Motor neuron (in vitro differentiated cells): Measurements from ENCODE around the gene NPEPL1. TPM values are rescaled to one million over a fixed set of nuclear protein-coding genes. Genes with fewer than 3 reads are reported as not detected.

Experiments used
- ATAC-seq, 8 experiments: fragments of 200-7000 bp; cut with Tn5 transposase; replicated peaks in 6 of 8; 2 replicates each; pipeline ENCODE4 v1.8.0; 2021; ENCODE audit warnings: mild to moderate bottlenecking in 8 of 8, moderate library complexity in 8 of 8
- H3K27ac ChIP-seq, 2 donors: fragments of 250-450 bp; sonication (Bioruptor Pico); 2 replicates each; pipeline ENCODE4 v1.9.0; 2021; ENCODE audit warnings: antibody characterized with exemption in 2 of 2, mild to moderate bottlenecking in 2 of 2, moderate library complexity in 1 of 2
- H3K4me1 ChIP-seq, 2 donors: fragments of 250-450 bp; sonication (Bioruptor Pico); replicated peaks in 1 of 2; 2 replicates each; pipeline ENCODE4 v1.6.1; 2021; ENCODE audit warnings: antibody characterized with exemption in 2 of 2, mild to moderate bottlenecking in 2 of 2, moderate library complexity in 1 of 2
- H3K4me3 ChIP-seq, 5 donors: fragments of 250-450 bp; sonication (Bioruptor Pico); 2 replicates each; pipeline ENCODE4 v1.9.0; 2021; ENCODE audit warnings: antibody characterized with exemption in 5 of 5, mild to moderate bottlenecking in 5 of 5, moderate library complexity in 4 of 5
- WGBS, 10 experiments: fragments of 450-650 bp; shearing (Covaris generic); methylation state at CpG; one replicate each; pipeline ENCODE4 v1.0.0; 2022; 5-methylcytosine and 5-hydroxymethylcytosine counted together
- in situ Hi-C, 9 experiments: fragments of 400-800 bp; cut with MboI; loops; one replicate each; pipeline ENCODE4 v1.15.0; 2021; ENCODE audit warnings: low sequenced_read_pairs in 9 of 9, low pct_unique_long_range_greater_than_20kb in 2 of 9; ENCODE audit not compliant: unreplicated experiment in 9 of 9
- total RNA-seq, 8 experiments: library from RNA; unstranded; fragments of 300-600 nt; gene quantifications; 2 replicates each; pipeline versions ENCODE4 v1.2.3 to v1.2.4, GENCODE V29; 2022

NPEPL1 gene
- total RNA-seq, 8 experiments from 2014 or later: 5.4 to 31.1 (median 14.0) TPM

DNA sequence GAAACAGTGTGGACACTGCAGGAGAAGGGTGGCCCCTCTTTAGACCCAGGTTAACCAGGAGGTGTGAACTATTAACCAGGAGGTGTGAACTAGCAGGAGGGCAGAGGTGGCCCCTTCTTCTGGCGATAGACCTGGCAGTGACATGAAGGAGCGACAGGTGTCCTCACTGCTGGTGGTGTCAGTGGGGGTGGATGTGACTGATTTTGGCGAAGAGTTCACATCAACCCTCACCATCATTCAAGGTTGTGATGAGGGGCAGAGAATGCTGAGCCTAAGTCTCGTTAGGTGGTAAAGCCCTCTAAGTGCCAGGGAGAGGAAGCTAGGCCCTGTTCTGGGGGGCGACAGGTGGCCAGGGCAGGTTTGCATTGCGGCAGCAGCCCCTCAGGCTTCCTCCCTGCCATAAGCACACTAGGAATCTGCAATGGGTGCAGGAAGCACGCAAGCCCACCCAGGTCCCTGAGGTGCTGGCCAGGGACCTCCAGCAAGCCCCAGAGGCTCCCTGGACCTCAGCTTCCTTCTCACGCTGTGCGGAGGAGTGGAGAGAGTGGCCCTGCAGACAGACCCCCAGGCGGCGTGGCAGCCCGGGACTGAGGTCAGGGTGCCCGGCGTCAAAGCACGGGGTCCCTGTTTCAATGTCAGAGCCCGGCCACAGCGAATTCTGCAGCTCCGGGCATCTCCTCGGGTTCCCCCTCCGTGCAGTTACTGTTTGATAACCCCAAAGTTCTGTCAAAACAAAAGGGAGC, 13.7 kb downstream of the NPEPL1 start:
- Histone ChIP-seq H3K4me3 (no peak overlapping the region), H3K4me1 (peaks cover 0 to 4% of the 10 kb centered on the region in 2 donors), H3K27ac (no peak overlapping the region)
- 86 to 100% (median 98%) methylated on average over 1 to 8 of the region's 20 CpGs; no CpG with 5 or more reads in 4 of the 10 experiments for WGBS, 10 experiments
- in situ Hi-C loops: no loop called here
- no peak for ATAC-seq

DNA sequence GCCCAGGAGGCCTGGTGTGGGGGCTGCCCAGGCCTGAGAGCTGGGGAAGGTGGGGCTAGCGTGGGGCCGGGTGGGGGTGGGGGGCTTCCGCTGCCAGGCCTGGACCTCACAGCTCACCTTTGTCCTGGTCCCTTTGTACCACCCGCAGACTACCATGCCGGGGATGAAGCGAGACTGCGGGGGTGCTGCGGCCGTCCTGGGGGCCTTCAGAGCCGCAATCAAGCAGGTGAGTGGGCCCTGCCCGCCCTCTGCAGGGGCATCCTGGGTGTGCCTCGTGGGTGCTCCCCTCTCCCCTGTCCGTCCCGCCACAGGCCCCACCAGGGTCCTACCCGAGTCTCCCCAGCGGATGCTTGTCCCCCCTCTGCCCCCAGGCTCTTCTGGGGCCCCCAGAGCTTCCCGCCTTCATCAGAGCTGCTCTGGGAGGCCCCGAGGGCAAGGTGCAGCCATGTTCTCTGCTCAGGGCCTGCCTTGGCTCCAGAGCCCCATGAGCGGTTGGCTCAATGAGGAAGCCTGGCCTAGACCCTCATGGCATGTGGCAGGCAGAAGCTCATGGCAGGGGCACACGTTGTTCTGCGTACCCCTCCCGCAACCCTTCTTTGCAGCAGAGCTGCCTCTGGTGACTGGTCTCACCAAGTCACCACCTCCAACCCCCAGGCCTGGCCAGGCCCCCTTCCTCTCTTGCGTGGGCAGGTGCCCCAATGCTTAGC, 14.5 kb downstream of the NPEPL1 start:
- in situ Hi-C loops: no loop called here
- no peak for ATAC-seq
- Histone ChIP-seq H3K4me3 (no peak overlapping the region), H3K27ac (no peak overlapping the region), H3K4me1 (peaks cover 0 to 4% of the 10 kb centered on the region in 2 donors)
- WGBS, 10 experiments: 95% methylated on average over 4 of the region's 23 CpGs; no CpG with 5 or more reads in 9 of the 10 experiments

DNA sequence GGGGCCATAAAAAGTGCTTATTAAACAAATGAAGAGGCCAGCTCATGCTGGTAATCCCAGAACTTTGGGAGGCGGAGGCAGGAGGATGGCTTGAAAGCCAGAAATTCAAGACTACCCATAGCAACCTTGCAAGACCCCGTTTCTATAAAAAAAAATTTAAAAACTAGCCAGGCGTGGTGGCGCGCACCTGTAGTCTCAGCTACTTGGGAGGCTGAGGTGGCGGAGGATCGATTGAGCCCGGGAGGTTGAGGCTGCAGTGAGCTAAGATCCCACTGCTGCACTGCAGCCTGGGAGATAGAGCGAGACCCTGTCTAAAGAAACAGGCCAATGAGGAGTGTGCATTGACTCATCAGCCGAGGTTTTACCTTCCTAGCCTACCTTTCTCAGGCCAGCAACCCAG, 15.2 kb downstream of the NPEPL1 start:
- in situ Hi-C loops: no loop called here
- no peak overlapping the region for H3K27ac ChIP-seq
- H3K4me3 ChIP-seq: no peak overlapping the region
- 80 to 100% (median 96%) methylated on average over 1 to 10 of the region's 10 CpGs; no CpG with 5 or more reads in 3 of the 10 experiments for WGBS, 10 experiments
- peaks cover 0 to 4% of the 10 kb centered on the region in 2 donors for H3K4me1 ChIP-seq
- ATAC-seq: no peak

DNA sequence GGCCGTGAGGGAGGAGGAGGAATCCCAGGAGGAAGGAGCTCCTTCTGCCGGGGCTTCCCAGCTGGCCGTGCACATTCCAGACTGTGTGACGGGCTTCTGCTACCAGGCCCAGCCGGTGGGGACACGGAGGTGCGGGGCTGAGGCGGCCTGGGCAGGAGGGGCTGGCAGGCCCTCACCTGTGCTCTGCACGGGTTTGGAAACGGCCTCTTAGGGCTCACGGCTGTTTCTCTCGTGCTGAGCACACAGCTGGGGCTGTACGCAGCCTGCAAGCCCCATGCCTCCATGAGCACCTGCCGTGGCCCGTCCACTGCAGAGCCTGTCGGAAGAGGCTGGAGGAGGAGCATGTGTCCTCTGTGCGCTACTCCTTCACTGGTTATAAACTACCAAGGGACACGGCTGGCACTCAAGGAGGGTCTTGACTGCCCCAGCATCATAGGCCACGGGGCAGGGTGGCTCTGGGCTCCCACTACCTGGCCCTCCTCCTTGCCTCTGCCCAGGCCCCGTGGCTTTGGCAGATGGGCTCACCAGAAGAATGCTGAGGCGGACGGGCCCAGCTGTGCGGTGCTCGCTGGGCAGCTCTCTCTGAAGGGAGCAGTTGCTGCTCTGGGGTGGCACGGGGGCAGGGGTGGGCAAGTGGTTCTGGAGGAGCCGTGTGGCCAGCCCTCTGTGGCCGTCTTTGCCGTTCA, 15.8 kb downstream of the NPEPL1 start:
- Histone ChIP-seq H3K4me1 (peaks cover 0 to 4% of the 10 kb centered on the region in 2 donors), H3K27ac (no peak overlapping the region), H3K4me3 (no peak overlapping the region)
- in situ Hi-C loops: no loop called here
- WGBS, 10 experiments: 90 to 100% (median 100%) methylated on average over 1 to 5 of the region's 28 CpGs; no CpG with 5 or more reads in 7 of the 10 experiments
- no peak for ATAC-seq

DNA sequence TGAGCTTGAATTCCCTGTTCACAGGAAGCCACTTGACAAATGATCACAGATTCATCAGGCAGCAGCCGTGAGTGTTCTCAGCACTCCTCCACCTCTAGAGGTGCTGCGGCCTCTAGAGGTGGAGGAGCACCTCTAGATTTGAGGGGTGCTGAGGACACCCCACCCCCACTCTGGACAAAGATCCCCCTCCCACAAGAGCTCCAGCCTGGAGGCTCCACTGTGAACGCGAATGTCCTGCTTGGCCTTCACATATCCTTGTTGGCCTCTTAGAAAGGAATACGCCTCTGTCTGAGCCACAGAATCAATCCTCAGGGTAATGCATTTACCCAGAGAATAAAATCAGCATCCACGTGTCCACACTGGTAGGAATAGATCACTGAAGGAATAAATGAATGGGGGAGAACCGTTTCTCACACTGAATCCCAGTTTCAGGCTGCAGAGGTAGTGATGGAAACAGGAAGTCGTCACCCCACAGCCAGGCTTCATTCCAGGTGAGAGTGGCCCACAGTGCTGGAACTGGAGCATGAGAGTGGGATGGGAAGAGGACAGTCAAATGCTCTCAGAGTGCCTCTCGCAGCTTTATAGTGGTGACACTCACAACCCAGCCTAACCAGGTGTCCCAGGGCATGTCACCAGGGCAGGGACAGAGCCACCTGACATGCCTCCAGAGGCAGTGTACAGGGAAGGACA, 16.6 kb downstream of the NPEPL1 start:
- peaks cover 0 to 3% of the 10 kb centered on the region in 2 donors for H3K4me1 ChIP-seq
- no peak overlapping the region for H3K4me3 ChIP-seq
- WGBS, 10 experiments: 78 to 100% (median 97%) methylated on average over 1 to 3 of the region's 9 CpGs; no CpG with 5 or more reads in 4 of the 10 experiments
- in situ Hi-C loops: no loop called here
- ATAC-seq: no peak
- H3K27ac ChIP-seq: no peak overlapping the region

DNA sequence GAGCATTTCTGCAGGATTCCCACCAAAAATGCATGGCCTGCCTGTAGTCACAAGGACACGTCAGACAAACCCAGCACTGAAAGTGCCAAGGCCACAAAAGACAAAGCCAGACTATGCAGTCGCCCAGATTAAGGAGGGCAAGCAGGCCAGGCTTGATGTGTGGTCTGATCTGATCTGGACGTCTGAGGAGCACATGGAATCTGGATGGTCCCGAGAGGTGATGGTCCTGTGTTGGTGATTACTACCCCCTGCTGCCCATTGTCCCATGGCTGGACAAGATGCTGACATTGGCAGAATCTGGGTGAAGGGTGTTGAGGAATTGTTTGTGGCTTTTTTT, 17.1 kb downstream of the NPEPL1 start:
- in situ Hi-C loops: no loop called here
- WGBS, 10 experiments: 60 to 100% (median 100%) methylated on average over 1 to 2 of the region's 4 CpGs; no CpG with 5 or more reads in 5 of the 10 experiments
- Histone ChIP-seq H3K27ac (no peak overlapping the region), H3K4me3 (no peak overlapping the region), H3K4me1 (peaks cover 0 to 2% of the 10 kb centered on the region in 2 donors)
- ATAC-seq: no peak

DNA sequence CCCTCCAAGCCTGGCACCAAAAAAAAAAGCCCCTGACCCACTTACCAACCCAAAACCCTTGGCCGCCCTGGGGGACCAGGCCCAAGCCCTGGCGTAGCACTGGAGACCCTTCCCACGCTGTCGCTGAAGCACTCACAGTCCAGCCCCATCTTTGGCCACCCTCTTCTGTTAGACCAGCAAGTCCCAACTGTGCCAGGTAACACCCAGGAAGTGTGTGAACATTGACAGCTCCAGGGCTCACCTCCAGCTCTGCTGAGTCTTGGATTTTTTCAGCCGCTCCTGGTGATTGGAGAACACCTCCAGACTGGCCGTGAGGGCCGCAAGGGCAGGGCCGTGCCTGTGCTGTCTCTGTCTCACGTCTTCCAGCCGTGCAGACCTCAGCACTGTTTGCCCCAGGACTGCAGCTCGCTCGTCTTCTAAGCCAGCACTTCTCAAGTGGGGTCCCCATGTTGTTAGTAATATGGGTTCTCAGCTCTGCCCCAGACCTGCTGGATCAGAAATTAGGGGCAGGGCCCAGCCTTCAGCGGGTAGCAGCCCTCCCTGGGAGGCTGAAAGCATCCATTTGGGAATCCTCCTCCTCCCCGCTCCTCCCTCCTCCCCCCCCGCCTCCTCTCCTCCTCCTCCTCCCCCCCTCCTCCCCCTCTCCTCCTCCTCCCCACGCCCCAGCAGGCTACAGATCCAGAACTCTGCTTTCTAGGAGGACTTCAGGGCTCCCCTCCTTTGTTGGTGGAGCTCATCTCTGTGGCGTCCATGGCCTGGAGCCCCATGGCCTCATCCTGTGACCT, 18.1 kb downstream of the NPEPL1 start:
- 86 to 100% (median 99%) methylated on average over 1 to 7 of the region's 17 CpGs; no CpG with 5 or more reads in 4 of the 10 experiments for WGBS, 10 experiments
- H3K27ac ChIP-seq: no peak overlapping the region
- no peak for ATAC-seq
- in situ Hi-C loops: no loop called here
- peaks cover 7 to 12% of the 10 kb centered on the region in 2 donors for H3K4me1 ChIP-seq
- H3K4me3 ChIP-seq: no peak overlapping the region

DNA sequence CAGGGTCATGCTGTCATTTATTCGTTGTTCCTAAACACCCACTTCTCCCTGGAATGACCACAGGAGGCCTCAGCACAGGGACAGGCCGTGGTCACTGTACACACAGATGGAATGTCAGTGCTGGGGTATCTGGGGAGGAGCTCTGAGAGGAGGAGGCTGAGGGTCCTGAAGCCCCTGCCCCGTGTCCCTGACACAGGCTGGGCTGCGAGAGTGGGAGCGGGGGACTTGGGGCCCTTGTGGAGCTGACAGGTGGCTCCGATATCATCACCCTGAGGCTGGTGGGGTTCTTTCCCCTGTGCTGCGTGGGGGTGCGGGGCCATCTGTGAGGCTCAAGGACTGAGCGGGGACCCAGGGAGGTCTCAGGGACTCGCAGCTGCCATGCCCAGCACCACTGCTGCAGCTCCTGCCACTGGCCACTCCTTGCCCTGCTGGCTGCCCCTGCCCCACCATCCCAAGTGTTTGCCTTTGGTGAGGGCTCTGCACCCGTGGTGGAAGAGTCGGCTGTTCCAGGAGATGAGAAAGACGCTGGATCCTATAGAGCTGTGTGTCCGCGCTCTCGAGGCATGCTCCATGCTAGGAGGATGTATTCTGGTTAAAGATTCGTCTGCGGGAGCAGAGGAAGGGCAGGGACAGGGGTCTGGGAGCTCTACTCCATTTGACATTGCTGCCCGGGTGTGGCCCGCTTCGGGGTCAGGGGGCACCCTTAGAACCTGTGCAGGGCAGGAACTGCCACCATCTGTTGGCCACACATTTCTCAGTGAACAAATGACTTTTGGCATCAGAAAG, 18.9 kb downstream of the NPEPL1 start:
- 80 to 100% (median 87%) methylated on average over 3 to 4 of the region's 21 CpGs; no CpG with 5 or more reads in 7 of the 10 experiments for WGBS, 10 experiments
- Histone ChIP-seq H3K4me1 (peaks cover 15 to 20% of the 10 kb centered on the region in 2 donors), H3K4me3 (no peak overlapping the region), H3K27ac (no peak overlapping the region)
- ATAC-seq: no peak
- in situ Hi-C loops: no loop called here

DNA sequence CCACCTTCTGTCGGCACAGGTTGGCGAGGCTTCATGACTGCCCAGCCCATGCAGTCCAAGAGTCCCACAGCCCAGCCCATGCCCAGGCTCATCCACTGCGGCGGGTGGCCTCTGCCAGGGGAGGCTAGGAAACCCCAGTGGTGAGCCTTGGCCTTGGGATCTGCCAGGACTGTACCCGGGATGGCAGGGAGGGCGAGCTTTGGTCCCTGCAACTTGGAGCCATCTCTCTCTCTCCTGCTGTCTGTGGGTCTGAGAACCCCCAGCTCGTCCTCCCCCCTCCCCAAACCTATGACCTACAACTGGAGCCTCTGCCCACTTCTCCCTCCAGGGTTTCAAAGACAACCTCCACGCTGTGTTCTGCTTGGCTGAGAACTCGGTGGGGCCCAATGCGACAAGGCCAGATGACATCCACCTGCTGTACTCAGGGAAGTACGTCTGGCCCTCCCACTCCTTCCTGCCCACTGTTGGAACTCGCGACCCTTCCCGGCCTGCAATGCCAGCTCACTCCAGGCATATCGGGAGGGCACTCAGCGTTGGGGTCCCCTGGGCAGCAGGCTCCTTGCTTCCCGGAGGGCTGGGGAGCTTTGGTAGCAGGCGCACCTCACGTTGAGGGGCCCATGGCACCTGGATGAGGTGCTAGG, 19.7 kb downstream of the NPEPL1 start:
- Histone ChIP-seq H3K27ac (no peak overlapping the region), H3K4me1 (peaks cover 23 to 28% of the 10 kb centered on the region in 2 donors), H3K4me3 (no peak overlapping the region)
- WGBS, 10 experiments: 67 to 100% (median 93%) methylated on average over 1 to 7 of the region's 19 CpGs; no CpG with 5 or more reads in 6 of the 10 experiments
- in situ Hi-C loops: no loop called here
- no peak for ATAC-seq

DNA sequence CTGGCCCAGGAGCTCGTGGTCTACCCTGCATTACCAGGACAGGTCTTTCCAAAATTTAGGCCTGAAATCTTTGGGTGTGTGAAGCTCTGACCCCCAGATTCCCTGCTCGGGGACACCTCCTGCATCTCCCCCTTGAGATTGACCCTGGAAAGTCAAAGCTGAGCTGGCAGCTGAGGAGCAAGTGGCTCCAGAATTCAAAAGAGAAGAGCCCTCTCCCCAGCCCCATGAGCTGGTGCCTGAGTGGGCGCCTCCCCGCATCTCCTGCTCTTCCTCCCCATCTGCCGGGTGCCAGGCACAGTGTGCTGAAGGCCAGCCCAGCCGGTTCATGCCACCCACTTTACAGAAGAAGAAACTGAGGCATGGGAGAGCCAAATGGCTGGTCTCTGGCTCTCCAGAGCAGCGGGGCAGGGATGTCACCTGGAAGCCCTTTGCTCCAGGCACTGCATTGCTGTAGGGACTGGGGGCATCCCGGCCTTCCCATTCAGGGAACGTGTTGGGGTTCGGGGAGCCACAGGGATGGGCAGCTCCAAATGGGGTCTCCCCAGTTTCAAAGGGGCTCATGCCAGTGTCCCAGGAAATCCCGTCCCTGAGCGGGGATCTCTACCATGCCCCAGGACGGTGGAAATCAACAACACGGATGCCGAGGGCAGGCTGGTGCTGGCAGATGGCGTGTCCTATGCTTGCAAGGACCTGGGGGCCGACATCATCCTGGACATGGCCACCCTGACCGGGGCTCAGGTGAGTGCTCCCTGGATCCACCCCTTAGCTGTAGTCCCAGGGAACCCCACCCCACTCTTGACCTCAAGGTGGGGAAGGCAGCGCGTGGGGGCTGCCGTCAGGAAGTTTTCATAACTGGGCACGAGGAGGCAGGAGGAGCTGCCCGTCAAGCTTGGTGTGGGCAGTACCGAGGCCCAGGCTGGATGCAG, 20.5 kb downstream of the NPEPL1 start:
- WGBS, 10 experiments: 67 to 100% (median 100%) methylated on average over 1 to 4 of the region's 24 CpGs; no CpG with 5 or more reads in 2 of the 10 experiments
- ATAC-seq: no peak
- in situ Hi-C loops: no loop called here
- no peak overlapping the region for H3K27ac ChIP-seq
- H3K4me1 ChIP-seq: peaks cover 29 to 36% of the 10 kb centered on the region in 2 donors
- no peak overlapping the region for H3K4me3 ChIP-seq
